ENCODE measurements around the gene CREBRF.

DNA sequence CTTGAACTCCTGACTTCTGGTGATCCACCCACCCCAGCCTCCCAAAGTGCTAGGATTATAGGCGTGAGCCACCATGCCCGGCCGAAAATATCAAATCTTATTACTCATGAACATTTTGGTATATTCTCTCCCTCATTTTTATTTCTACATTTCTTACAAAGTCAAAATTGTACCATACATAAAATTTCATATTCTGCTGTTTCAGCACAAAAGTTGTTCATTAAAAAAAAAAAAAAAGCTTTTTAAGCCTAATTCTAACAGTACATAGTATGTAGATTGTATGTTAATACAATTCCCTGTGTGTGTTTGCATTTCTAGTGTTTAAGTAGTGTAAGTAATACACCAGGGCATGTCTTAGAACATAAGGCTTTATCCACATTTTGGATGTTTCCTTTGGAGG, 103.1 kb downstream of the CREBRF start:
- TF ChIP-seq, protein P1, sequence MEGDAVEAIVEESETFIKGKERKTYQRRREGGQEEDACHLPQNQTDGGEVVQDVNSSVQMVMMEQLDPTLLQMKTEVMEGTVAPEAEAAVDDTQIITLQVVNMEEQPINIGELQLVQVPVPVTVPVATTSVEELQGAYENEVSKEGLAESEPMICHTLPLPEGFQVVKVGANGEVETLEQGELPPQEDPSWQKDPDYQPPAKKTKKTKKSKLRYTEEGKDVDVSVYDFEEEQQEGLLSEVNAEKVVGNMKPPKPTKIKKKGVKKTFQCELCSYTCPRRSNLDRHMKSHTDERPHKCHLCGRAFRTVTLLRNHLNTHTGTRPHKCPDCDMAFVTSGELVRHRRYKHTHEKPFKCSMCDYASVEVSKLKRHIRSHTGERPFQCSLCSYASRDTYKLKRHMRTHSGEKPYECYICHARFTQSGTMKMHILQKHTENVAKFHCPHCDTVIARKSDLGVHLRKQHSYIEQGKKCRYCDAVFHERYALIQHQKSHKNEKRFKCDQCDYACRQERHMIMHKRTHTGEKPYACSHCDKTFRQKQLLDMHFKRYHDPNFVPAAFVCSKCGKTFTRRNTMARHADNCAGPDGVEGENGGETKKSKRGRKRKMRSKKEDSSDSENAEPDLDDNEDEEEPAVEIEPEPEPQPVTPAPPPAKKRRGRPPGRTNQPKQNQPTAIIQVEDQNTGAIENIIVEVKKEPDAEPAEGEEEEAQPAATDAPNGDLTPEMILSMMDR (IDR thresholded peaks at IDR 0.05; ENCODE audit: low read depth, low read length), result no peak
- no peak for TF ChIP-seq EZH2phosphoT487 (IDR thresholded peaks at IDR 0.05; ENCODE audit: low read depth)

All from OCI-LY3 (cell line).